Mesendoderm (in vitro differentiated cells): ENCODE results near the gene TMF1.
A peak's percentile ranks its signal among the peaks of the same experiment; 100 is the strongest.

Source experiments
- DNase-seq: peaks from one replicate; pipeline ENCODE4 v3.0.0; 2013
- H2AK5ac ChIP-seq: 2 replicates; pipeline ENCODE4 v1.6.1; 2013; ENCODE audit warnings: low read length, inconsistent platforms
- H2BK120ac ChIP-seq: 2 replicates; pipeline ENCODE4 v1.6.1; 2013; ENCODE audit warnings: low read depth, mild to moderate bottlenecking, low read length, moderate library complexity, mixed read lengths
- H2BK15ac ChIP-seq: replicated peaks from 2 replicates; pipeline ENCODE4 v1.6.1; 2013; ENCODE audit warnings: low read depth, mild to moderate bottlenecking, moderate library complexity
- H2BK5ac ChIP-seq: 2 replicates; pipeline ENCODE4 v1.6.1; 2013; ENCODE audit warnings: low read length, inconsistent platforms
- H3K18ac ChIP-seq: 2 replicates; pipeline ENCODE4 v1.6.1; 2013; ENCODE audit warnings: mild to moderate bottlenecking, low read length, mixed read lengths
- H3K23ac ChIP-seq: one replicate; pipeline ENCODE4 v1.6.1; 2013; ENCODE audit warnings: low read length
- H3K27ac ChIP-seq: 2 replicates; pipeline ENCODE4 v1.5.1; 2013; ENCODE audit warnings: low read depth, mild to moderate bottlenecking, inconsistent platforms, low read length, moderate library complexity
- H3K27me3 ChIP-seq: 2 replicates; pipeline ENCODE4 v1.6.1; 2013; ENCODE audit warnings: low read length, control low read depth, mild to moderate bottlenecking, inconsistent platforms; ENCODE audit not compliant: insufficient read depth, poor library complexity
- H3K36me3 ChIP-seq: 2 replicates; pipeline ENCODE4 v1.6.1; 2013; ENCODE audit warnings: low read length, inconsistent platforms; ENCODE audit not compliant: control insufficient read depth, insufficient read depth
- H3K4ac ChIP-seq: one replicate; pipeline ENCODE4 v1.6.1; 2013; ENCODE audit warnings: low read depth, mild to moderate bottlenecking, low read length, moderate library complexity
- H3K4me1 ChIP-seq: 2 replicates; pipeline ENCODE4 v1.6.1; 2013; ENCODE audit warnings: low read depth, low read length, inconsistent platforms; ENCODE audit not compliant: control insufficient read depth
- H3K4me2 ChIP-seq: 2 replicates; pipeline ENCODE4 v1.6.1; 2013; ENCODE audit warnings: low read length
- H3K4me3 ChIP-seq: 2 replicates; pipeline ENCODE4 v1.5.1; 2013; ENCODE audit warnings: mild to moderate bottlenecking, low read length
- H3K56ac ChIP-seq: one replicate; pipeline ENCODE4 v1.6.1; 2013; ENCODE audit warnings: low read length
- H3K79me1 ChIP-seq: 2 replicates; pipeline ENCODE4 v1.6.1; 2013; ENCODE audit warnings: low read length, inconsistent platforms
- H3K79me2 ChIP-seq: 2 replicates; pipeline ENCODE4 v1.6.1; 2013; ENCODE audit warnings: mild to moderate bottlenecking, low read length; ENCODE audit not compliant: control insufficient read depth, insufficient read depth
- H3K9ac ChIP-seq: 2 replicates; pipeline ENCODE4 v1.6.1; 2013; ENCODE audit warnings: low read length, inconsistent platforms
- H4K5ac ChIP-seq: one replicate; pipeline ENCODE4 v1.6.1; 2013; ENCODE audit warnings: low read length
- H4K8ac ChIP-seq: one replicate; pipeline ENCODE4 v1.6.1; 2013; ENCODE audit warnings: low read depth, mild to moderate bottlenecking, control low read depth, low read length, moderate library complexity
- WGBS: extraction: QIAGEN DNeasy Blood & Tissue Kit; methylation state at CpG from one replicate; pipeline ENCODE4 v1.1.7; 2013; ENCODE audit warnings: low lambda C conversion rate, missing lambda C conversion rate; ENCODE audit not compliant: insufficient coverage; ENCODE audit errors: extremely low coverage; 5-methylcytosine and 5-hydroxymethylcytosine counted together

The TMF1 gene

GRCh38 chr3:69087030-69087791, 35.1 kb upstream of the TMF1 start:
- no peak overlapping the region for H3K18ac ChIP-seq
- DNase-seq: no peak
- H3K79me2 ChIP-seq: no peaks in the 10 kb centered on the region
- H3K27me3 ChIP-seq: no peaks in the 10 kb centered on the region
- H3K79me1 ChIP-seq: no peaks in the 10 kb centered on the region
- no peak overlapping the region for H4K5ac ChIP-seq
- no peak overlapping the region for H3K27ac ChIP-seq
- no peak overlapping the region for H2BK120ac ChIP-seq
- no peak overlapping the region for H3K56ac ChIP-seq
- H3K36me3 ChIP-seq: no peaks in the 10 kb centered on the region
- no peak overlapping the region for H3K4ac ChIP-seq
- no peak overlapping the region for H3K4me2 ChIP-seq
- H2BK15ac ChIP-seq: no peak overlapping the region
- H3K4me3 ChIP-seq: no peak overlapping the region
- H3K9ac ChIP-seq: no peak overlapping the region
- no peak overlapping the region for H2AK5ac ChIP-seq
- no peak overlapping the region for H2BK5ac ChIP-seq
- WGBS: no CpG with 5 or more reads among the region's 3 CpGs
- H4K8ac ChIP-seq: no peak overlapping the region
- peaks cover 9% of the 10 kb centered on the region for H3K4me1 ChIP-seq
- no peak overlapping the region for H3K23ac ChIP-seq

- no CpG with 5 or more reads among the region's 8 CpGs for WGBS
- no peak overlapping the region for H3K4ac ChIP-seq
- no peaks in the 10 kb centered on the region for H3K79me1 ChIP-seq
- no peak overlapping the region for H3K27ac ChIP-seq
- no peak overlapping the region for H2BK120ac ChIP-seq
- peak overlapping the region; percentile 76 for H3K4me2 ChIP-seq
- H3K56ac ChIP-seq: peak overlapping the region; percentile 70
- no peaks in the 10 kb centered on the region for H3K79me2 ChIP-seq
- no peak overlapping the region for H4K5ac ChIP-seq
- no peak overlapping the region for H2BK5ac ChIP-seq
- peak overlapping the region; percentile 88 for H3K18ac ChIP-seq
- H2AK5ac ChIP-seq: no peak overlapping the region
- peak overlapping the region; percentile 80 for H3K9ac ChIP-seq
- H3K23ac ChIP-seq: no peak overlapping the region
- no peak for DNase-seq
- H3K36me3 ChIP-seq: no peaks in the 10 kb centered on the region
- H3K4me3 ChIP-seq: peak overlapping the region; percentile 76
- peaks cover 9% of the 10 kb centered on the region for H3K4me1 ChIP-seq
- H3K27me3 ChIP-seq: no peaks in the 10 kb centered on the region
- no peak overlapping the region for H2BK15ac ChIP-seq
- no peak overlapping the region for H4K8ac ChIP-seq
These were observed 33.9 kb upstream of the TMF1 start for GRCh38 chr3:69085833-69086722.

- H3K4ac ChIP-seq: peak overlapping the region; percentile 81
- no peak overlapping the region for H4K5ac ChIP-seq
- peak overlapping the region; percentile 76 for H3K4me3 ChIP-seq
- peaks cover 9% of the 10 kb centered on the region for H3K4me1 ChIP-seq
- no peaks in the 10 kb centered on the region for H3K79me2 ChIP-seq
- H2BK120ac ChIP-seq: peak overlapping the region; percentile 69
- no peaks in the 10 kb centered on the region for H3K79me1 ChIP-seq
- H3K56ac ChIP-seq: peak overlapping the region; percentile 70
- peak overlapping the region; percentile 88 for H3K18ac ChIP-seq
- H2AK5ac ChIP-seq: no peak overlapping the region
- WGBS: no CpG with 5 or more reads among the region's 26 CpGs
- H2BK5ac ChIP-seq: no peak overlapping the region
- H3K27ac ChIP-seq: no peak overlapping the region
- no peak for DNase-seq
- no peaks in the 10 kb centered on the region for H3K27me3 ChIP-seq
- peak overlapping the region; percentile 80 for H3K9ac ChIP-seq
- H3K36me3 ChIP-seq: no peaks in the 10 kb centered on the region
- H3K23ac ChIP-seq: no peak overlapping the region
- H4K8ac ChIP-seq: peak overlapping the region; percentile 58
- no peak overlapping the region for H2BK15ac ChIP-seq
- H3K4me2 ChIP-seq: peak overlapping the region; percentile 76
These were observed 33.2 kb upstream of the TMF1 start for GRCh38 chr3:69085168-69085832.

GRCh38 chr3:69084326-69085167, 32.4 kb upstream of the TMF1 start, which contains the start of gene ARL6IP5:
ARL6IP5 (plus strand) TSS chr3:69084937; CDS start chr3:69085048, 111 bp downstream.
- Histone ChIP-seq H3K4me2 (peak within 1 kb of the TSS; percentile 76), H3K9ac (peak within 1 kb of the TSS; percentile 80), H2BK5ac (no peak within 1 kb of the TSS), H3K4me1 (peaks cover 9% of the 10 kb centered on the region), H2AK5ac (no peak within 1 kb of the TSS), H4K8ac (peak within 1 kb of the TSS; percentile 58), H3K36me3 (no peaks in the 10 kb centered on the region), H4K5ac (no peak within 1 kb of the TSS), H3K79me1 (peaks cover 1% of the 10 kb centered on the region), H3K4ac (peak within 1 kb of the TSS; percentile 81), H3K79me2 (peaks cover 2% of the 10 kb centered on the region), H3K56ac (peak within 1 kb of the TSS; percentile 70), H3K18ac (peak within 1 kb of the TSS; percentile 88), H2BK15ac (peak within 1 kb of the TSS; percentile 42), H3K23ac (no peak within 1 kb of the TSS), H3K27me3 (no peaks in the 10 kb centered on the region), H3K27ac (no peak within 1 kb of the TSS), H2BK120ac (peak within 1 kb of the TSS; percentile 69), H3K4me3 (peak within 1 kb of the TSS; percentile 76)
- no CpG with 5 or more reads among the region's 32 CpGs for WGBS
- DNase-seq: peak; percentile 94

GRCh38 chr3:69082805-69083204, 30.7 kb upstream of the TMF1 start:
- H3K79me1 ChIP-seq: peaks cover 1% of the 10 kb centered on the region
- no peak overlapping the region for H3K4me2 ChIP-seq
- H3K23ac ChIP-seq: no peak overlapping the region
- no peak overlapping the region for H3K9ac ChIP-seq
- H4K5ac ChIP-seq: no peak overlapping the region
- H2BK5ac ChIP-seq: no peak overlapping the region
- no peak overlapping the region for H2BK120ac ChIP-seq
- no peak overlapping the region for H2AK5ac ChIP-seq
- no peak overlapping the region for H3K4me3 ChIP-seq
- no peak overlapping the region for H2BK15ac ChIP-seq
- H3K27ac ChIP-seq: no peak overlapping the region
- peaks cover 11% of the 10 kb centered on the region for H3K79me2 ChIP-seq
- DNase-seq: no peak
- peaks cover 7% of the 10 kb centered on the region for H3K4me1 ChIP-seq
- H3K4ac ChIP-seq: no peak overlapping the region
- H4K8ac ChIP-seq: no peak overlapping the region
- H3K18ac ChIP-seq: no peak overlapping the region
- no peaks in the 10 kb centered on the region for H3K36me3 ChIP-seq
- H3K27me3 ChIP-seq: no peaks in the 10 kb centered on the region
- H3K56ac ChIP-seq: no peak overlapping the region
